ENCODE results near the gene UBA7.

DNA sequence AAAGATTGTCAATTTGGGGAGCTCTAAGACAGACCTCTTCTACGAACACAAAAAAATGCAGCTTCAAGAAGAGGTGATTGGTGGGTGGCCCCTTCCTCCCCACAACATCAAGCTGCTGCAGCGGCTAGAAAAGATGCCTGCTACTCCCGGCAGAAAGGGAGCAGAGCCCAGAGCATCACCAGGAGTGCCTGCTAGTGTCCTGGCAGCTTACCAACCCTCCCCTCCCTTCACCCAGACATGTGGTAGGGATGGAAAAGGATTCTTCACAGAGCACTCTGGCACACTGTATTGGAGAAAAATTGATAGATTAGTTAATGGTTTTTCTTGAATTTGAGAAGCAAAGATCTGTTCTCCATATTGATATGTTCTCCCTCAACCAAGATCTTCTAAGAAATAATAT is 38.2 kb downstream of the UBA7 start:
- TF ChIP-seq, protein P1, sequence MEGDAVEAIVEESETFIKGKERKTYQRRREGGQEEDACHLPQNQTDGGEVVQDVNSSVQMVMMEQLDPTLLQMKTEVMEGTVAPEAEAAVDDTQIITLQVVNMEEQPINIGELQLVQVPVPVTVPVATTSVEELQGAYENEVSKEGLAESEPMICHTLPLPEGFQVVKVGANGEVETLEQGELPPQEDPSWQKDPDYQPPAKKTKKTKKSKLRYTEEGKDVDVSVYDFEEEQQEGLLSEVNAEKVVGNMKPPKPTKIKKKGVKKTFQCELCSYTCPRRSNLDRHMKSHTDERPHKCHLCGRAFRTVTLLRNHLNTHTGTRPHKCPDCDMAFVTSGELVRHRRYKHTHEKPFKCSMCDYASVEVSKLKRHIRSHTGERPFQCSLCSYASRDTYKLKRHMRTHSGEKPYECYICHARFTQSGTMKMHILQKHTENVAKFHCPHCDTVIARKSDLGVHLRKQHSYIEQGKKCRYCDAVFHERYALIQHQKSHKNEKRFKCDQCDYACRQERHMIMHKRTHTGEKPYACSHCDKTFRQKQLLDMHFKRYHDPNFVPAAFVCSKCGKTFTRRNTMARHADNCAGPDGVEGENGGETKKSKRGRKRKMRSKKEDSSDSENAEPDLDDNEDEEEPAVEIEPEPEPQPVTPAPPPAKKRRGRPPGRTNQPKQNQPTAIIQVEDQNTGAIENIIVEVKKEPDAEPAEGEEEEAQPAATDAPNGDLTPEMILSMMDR (IDR thresholded peaks at IDR 0.05): no peak
- TF ChIP-seq SIN3A (IDR thresholded peaks at IDR 0.05; ENCODE audit: borderline replicate concordance, low read depth, low read length): no peak
- no peak for TF ChIP-seq RXRA (IDR thresholded peaks at IDR 0.05; ENCODE audit: borderline replicate concordance, low read depth)
- TF ChIP-seq YY1 (IDR thresholded peaks at IDR 0.05; ENCODE audit: low read depth): no peak
- TF ChIP-seq, protein P2, sequence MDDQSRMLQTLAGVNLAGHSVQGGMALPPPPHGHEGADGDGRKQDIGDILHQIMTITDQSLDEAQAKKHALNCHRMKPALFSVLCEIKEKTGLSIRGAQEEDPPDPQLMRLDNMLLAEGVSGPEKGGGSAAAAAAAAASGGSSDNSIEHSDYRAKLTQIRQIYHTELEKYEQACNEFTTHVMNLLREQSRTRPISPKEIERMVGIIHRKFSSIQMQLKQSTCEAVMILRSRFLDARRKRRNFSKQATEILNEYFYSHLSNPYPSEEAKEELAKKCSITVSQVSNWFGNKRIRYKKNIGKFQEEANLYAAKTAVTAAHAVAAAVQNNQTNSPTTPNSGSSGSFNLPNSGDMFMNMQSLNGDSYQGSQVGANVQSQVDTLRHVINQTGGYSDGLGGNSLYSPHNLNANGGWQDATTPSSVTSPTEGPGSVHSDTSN (IDR thresholded peaks at IDR 0.05): no peak

Measured in SK-N-SH (cell line).